ENCODE results near the gene SPRR2B.
A peak's percentile ranks its signal among the peaks of the same experiment; 100 is the strongest.

SPRR2B gene

DNA sequence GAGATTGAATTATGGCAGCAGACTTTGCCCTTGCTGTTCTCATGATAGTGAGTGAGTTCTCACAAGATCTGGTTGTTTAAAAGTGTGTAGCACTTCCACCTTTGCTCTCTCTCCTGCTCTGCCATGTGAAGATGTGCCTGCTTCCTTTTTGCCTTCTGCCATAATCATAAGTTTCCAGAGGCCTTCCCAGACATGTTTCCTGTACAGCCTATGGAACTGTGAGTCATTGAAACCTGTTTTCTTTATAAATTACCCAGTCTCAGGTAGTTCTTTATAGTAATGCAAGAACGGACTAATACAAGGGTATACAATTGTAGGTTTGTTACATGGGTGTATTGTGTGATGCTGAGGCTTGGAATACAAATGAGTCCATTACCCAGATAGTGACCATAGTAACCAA is 36.2 kb downstream of the SPRR2B start:
- TF ChIP-seq, protein P1, sequence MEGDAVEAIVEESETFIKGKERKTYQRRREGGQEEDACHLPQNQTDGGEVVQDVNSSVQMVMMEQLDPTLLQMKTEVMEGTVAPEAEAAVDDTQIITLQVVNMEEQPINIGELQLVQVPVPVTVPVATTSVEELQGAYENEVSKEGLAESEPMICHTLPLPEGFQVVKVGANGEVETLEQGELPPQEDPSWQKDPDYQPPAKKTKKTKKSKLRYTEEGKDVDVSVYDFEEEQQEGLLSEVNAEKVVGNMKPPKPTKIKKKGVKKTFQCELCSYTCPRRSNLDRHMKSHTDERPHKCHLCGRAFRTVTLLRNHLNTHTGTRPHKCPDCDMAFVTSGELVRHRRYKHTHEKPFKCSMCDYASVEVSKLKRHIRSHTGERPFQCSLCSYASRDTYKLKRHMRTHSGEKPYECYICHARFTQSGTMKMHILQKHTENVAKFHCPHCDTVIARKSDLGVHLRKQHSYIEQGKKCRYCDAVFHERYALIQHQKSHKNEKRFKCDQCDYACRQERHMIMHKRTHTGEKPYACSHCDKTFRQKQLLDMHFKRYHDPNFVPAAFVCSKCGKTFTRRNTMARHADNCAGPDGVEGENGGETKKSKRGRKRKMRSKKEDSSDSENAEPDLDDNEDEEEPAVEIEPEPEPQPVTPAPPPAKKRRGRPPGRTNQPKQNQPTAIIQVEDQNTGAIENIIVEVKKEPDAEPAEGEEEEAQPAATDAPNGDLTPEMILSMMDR (IDR thresholded peaks at IDR 0.05; ENCODE audit: control insufficient read depth, extremely low read depth, insufficient read depth), result no peak
- H3K4me3 ChIP-seq (ENCODE audit: low read depth, low read length), result no peak overlapping the region
- DNase-seq (ENCODE audit: low read depth), result no peak

DNA sequence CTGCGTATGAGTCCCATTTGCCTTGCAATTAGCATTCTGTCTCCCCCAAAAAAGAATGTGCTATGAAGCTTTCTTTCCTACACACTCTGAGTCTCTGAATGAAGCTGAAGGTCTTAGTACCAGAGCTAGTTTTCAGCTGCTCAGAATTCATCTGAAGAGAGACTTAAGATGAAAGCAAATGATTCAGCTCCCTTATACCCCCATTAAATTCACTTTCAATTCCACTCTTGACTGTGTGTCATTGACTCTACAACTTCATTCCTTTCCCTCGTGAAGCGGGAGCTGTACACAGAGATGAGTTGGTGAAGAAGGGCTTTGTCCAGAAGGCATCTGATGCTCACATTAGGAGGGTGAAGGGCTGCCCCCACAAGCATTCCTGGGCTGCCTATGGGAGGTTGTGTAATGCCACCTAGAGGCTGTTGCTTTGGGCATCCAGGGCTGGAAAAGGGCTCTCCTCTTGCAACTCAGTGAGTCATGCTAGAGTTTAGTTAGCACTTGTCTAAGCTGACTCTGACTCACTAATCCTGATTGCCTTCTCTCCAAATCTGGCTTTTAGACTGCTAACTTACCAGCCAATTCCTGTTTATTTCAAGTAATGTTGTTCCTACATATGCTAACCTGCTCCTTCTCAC is 38.6 kb downstream of the SPRR2B start:
- DNase-seq (ENCODE audit: low read depth), result no peak
- TF ChIP-seq, protein P1 (IDR thresholded peaks at IDR 0.05; ENCODE audit: control insufficient read depth, extremely low read depth, insufficient read depth), result 0 out of 2 replicates have a peak, but pooled peaks have one; percentile 17
- no peak overlapping the region for H3K4me3 ChIP-seq (ENCODE audit: low read depth, low read length)

DNA sequence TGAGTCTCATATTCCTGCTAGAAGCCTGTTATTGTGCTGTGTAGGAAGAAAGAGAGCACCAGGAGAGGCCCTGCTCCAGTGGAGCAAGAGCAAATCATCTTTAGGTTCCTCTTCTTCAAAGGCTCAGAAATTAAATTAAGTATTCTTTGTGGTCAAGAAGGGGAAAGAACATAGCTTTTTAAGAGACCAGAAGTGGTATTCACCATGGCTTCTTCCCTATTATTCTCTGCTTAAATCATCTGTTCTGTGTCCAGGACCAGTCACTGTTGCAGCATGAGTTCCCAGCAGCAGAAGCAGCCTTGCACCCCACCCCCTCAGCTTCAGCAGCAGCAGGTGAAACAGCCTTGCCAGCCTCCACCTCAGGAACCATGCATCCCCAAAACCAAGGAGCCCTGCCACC is 39.3 kb downstream of the SPRR2B start:
- TF ChIP-seq, protein P1 (IDR thresholded peaks at IDR 0.05; ENCODE audit: control insufficient read depth, extremely low read depth, insufficient read depth), result no peak
- no peak for DNase-seq (ENCODE audit: low read depth)

DNA sequence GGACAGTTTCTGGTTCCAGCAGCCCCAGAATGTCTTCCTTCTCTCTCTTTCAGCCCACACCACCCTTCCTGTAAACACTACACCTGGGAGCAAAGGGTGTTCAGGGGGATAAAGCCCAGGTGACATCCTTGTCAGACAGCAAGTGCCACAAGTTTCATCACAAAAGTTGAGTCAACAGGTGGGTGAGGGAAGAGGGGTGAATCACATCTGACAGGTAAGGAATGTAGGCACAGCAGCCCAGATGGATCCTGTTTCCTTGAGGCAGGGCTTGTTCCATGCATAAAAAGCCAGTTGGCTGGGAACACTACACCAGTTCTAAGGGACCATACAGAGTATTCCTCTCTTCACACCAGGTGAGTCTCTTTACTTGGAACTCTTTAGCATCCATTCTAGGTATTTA is 40.5 kb downstream of the SPRR2B start, which contains the start of gene SPRR1B:
SPRR1B (plus strand) TSS at position 309 of the 400 bp plus-strand sequence. CDS start 1,143 bp downstream, outside the sequence.
- H3K4me3 ChIP-seq (ENCODE audit: low read depth, low read length), result no peak within 1 kb of the TSS
- no peak for DNase-seq (ENCODE audit: low read depth)
- TF ChIP-seq, protein P1 (IDR thresholded peaks at IDR 0.05; ENCODE audit: control insufficient read depth, extremely low read depth, insufficient read depth), result no peak

More for the DNA sequence above, 39.3 kb downstream of the SPRR2B start:
- H3K4me3 ChIP-seq (ENCODE audit: low read depth, low read length), result no peak overlapping the region

DNA sequence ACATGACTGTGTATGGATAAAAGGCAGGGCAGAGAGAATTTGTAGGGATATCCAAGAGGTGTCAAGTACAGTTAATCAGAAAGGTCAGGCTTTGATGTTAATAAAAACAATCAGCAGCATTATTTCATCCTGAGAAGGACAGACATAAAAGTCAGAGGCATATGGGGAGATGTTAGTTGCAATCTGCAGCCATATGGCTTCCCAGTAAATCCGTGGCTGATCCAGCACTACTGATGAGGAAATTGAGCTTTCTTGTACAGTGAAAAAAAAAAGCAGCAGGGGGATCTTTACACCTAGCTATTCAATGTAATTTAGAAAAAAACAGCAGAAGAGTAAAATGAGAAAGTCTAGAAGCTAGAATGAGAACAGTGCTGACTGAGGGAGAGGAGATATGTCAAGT is 42.6 kb downstream of the SPRR2B start:
- no peak for DNase-seq (ENCODE audit: low read depth)
- no peak overlapping the region for H3K4me3 ChIP-seq (ENCODE audit: low read depth, low read length)
- TF ChIP-seq, protein P1 (IDR thresholded peaks at IDR 0.05; ENCODE audit: control insufficient read depth, extremely low read depth, insufficient read depth), result no peak

DNA sequence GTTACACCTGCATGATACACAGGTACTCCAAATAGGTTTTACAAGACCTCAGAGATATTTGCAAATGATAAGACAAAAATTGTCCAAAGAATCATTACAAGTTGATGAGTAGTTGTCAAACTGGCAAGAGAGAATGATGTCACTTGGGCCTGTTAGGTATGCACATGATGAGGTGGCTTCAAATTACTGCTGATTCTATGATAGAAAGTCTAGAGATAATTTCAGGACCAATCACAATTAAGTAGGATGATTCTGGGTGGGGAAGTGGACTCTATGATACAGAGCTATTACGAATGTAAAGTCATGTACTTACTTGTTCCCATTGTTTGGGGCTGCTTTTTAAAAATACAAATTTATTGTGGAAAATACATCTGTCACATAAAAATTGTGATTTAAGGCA is 45.6 kb downstream of the SPRR2B start:
- TF ChIP-seq, protein P1 (IDR thresholded peaks at IDR 0.05; ENCODE audit: control insufficient read depth, extremely low read depth, insufficient read depth), result no peak
- no peak overlapping the region for H3K4me3 ChIP-seq (ENCODE audit: low read depth, low read length)
- no peak for DNase-seq (ENCODE audit: low read depth)

DNA sequence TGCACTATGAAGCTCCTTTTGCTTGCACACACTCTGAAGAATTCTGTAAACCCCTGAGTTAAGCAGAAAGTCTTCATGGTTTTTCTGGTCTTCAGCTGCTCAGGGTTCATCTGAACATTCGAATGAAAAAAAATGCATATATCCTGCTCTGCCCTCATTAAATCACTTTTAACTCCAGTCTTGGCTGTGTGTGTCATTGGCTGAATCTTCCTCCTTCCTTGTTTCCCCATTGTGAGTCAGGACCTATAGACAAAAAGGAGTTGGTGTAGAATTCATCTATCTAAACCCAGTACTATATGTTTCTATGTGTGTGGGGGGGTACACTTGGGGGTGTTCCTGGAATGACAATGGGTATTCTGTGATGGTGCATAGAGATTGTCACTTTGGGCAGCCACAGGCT is 47.0 kb downstream of the SPRR2B start:
- no peak for DNase-seq (ENCODE audit: low read depth)
- H3K4me3 ChIP-seq (ENCODE audit: low read depth, low read length), result no peak overlapping the region
- TF ChIP-seq, protein P1 (IDR thresholded peaks at IDR 0.05; ENCODE audit: control insufficient read depth, extremely low read depth, insufficient read depth), result no peak
